Cardiac muscle cell (in vitro differentiated cells and primary cell): ENCODE measurements around the gene CALN1. TPM values are rescaled to one million over a fixed set of nuclear protein-coding genes. Genes with fewer than 3 reads are reported as not detected.

Experiments used
- DNase-seq, 2 donors: peaks; one replicate each; pipeline versions ENCODE4 v3.0.0 to v3.0.0-alpha.2; 2010 to 2017; ENCODE audit warnings: low read depth in 1 of 2, low spot score in 1 of 2
- H3K27ac ChIP-seq: fragments of 200-600 bp; sonication (generic); 2 replicates; pipeline ENCODE4 v1.5.1; 2016
- H3K27me3 ChIP-seq: fragments of 200-600 bp; sonication (generic); 2 replicates; pipeline ENCODE4 v1.6.0; 2016; ENCODE audit warnings: control low read depth
- H3K36me3 ChIP-seq: fragments of 200-600 bp; sonication (generic); 2 replicates; pipeline ENCODE4 v1.5.1; 2016; ENCODE audit warnings: control low read depth
- H3K4me1 ChIP-seq: fragments of 200-600 bp; sonication (generic); 2 replicates; pipeline ENCODE4 v1.8.1; 2017; ENCODE audit warnings: low read depth, mild to moderate bottlenecking, mixed run types
- H3K4me3 ChIP-seq: fragments of 200-600 bp; sonication (generic); 2 replicates; pipeline ENCODE4 v1.5.1; 2016; ENCODE audit warnings: mild to moderate bottlenecking
- H3K9me3 ChIP-seq: fragments of 200-600 bp; sonication (generic); 2 replicates; pipeline ENCODE4 v1.5.1; 2017; ENCODE audit warnings: low read depth, mild to moderate bottlenecking, control low read depth
- CTCF ChIP-seq: IDR thresholded peaks from 2 replicates; pipeline ENCODE4 v1.5.1; 2012; ENCODE audit warnings: low read depth, mild to moderate bottlenecking, low read length
- polyA plus RNA-seq: library from polyadenylated mRNA; unstranded; fragments of >200 nt; fragmentation: Nextera tagmentation; extraction: Ambion mirVana; gene quantifications from 2 replicates; pipeline ENCODE4 v1.2.1, GENCODE V29; 2016
- total RNA-seq: library from RNA; depleted of rRNA; stranded (reverse); fragments of >200 nt; gene quantifications from 2 replicates; pipeline ENCODE4 v1.2.3, GENCODE V29; 2016

CALN1 gene
- total and polyA plus RNA-seq, 2 experiments from 2014 or later = 0.03 to 0.18 TPM

- H3K27ac ChIP-seq = no peak overlapping the region
- no peak for TF ChIP-seq CTCF
- H3K4me1 ChIP-seq = no peaks in the 10 kb centered on the region
- H3K9me3 ChIP-seq = no peaks in the 10 kb centered on the region
- H3K27me3 ChIP-seq = no peaks in the 10 kb centered on the region
- no peaks in the 10 kb centered on the region for H3K36me3 ChIP-seq
- no peak for DNase-seq
- no peak overlapping the region for H3K4me3 ChIP-seq
Observed at GRCh38 chr7:72268090-72268489, 144.0 kb downstream of the CALN1 start.

GRCh38 chr7:72267291-72267800 is 144.8 kb downstream of the CALN1 start:
- Histone ChIP-seq H3K27ac (no peak overlapping the region), H3K36me3 (no peaks in the 10 kb centered on the region), H3K9me3 (no peaks in the 10 kb centered on the region), H3K4me3 (no peak overlapping the region), H3K27me3 (no peaks in the 10 kb centered on the region), H3K4me1 (no peaks in the 10 kb centered on the region)
- no peak for TF ChIP-seq CTCF
- DNase-seq = no peak

GRCh38 chr7:72266771-72267170 is 145.4 kb downstream of the CALN1 start:
- Histone ChIP-seq H3K27ac (no peak overlapping the region), H3K4me1 (no peaks in the 10 kb centered on the region), H3K27me3 (no peaks in the 10 kb centered on the region), H3K36me3 (no peaks in the 10 kb centered on the region), H3K9me3 (no peaks in the 10 kb centered on the region), H3K4me3 (no peak overlapping the region)
- no peak for TF ChIP-seq CTCF
- DNase-seq = no peak

- Histone ChIP-seq H3K36me3 (no peaks in the 10 kb centered on the region), H3K27ac (no peak overlapping the region), H3K27me3 (no peaks in the 10 kb centered on the region), H3K4me1 (no peaks in the 10 kb centered on the region), H3K4me3 (no peak overlapping the region), H3K9me3 (no peaks in the 10 kb centered on the region)
- no peak for TF ChIP-seq CTCF
- DNase-seq = no peak
Observed at GRCh38 chr7:72265071-72265904, 146.8 kb downstream of the CALN1 start.

GRCh38 chr7:72260406-72260805 is 151.7 kb downstream of the CALN1 start:
- H3K36me3 ChIP-seq = no peaks in the 10 kb centered on the region
- H3K4me1 ChIP-seq = no peaks in the 10 kb centered on the region
- H3K9me3 ChIP-seq = no peaks in the 10 kb centered on the region
- no peaks in the 10 kb centered on the region for H3K27me3 ChIP-seq
- no peak overlapping the region for H3K4me3 ChIP-seq
- H3K27ac ChIP-seq = no peak overlapping the region
- no peak for TF ChIP-seq CTCF
- no peak for DNase-seq
